Stimulated activated CD4-positive, alpha-beta T cell treated with anti-CD3 and anti-CD28 coated beads, Interleukin-12 subunit alpha, Interleukin-12 subunit beta, amount 100 ng/mL, for 48 hours (primary cell): Measurements from ENCODE around the gene SF3A1.

Source experiments
- DNase-seq, 3 donors: peaks; one replicate each; pipeline ENCODE4 v3.0.0-alpha.2; 2020; ENCODE audit warnings: low read depth in 2 of 3, low spot score in 1 of 3

SF3A1 gene

DNA sequence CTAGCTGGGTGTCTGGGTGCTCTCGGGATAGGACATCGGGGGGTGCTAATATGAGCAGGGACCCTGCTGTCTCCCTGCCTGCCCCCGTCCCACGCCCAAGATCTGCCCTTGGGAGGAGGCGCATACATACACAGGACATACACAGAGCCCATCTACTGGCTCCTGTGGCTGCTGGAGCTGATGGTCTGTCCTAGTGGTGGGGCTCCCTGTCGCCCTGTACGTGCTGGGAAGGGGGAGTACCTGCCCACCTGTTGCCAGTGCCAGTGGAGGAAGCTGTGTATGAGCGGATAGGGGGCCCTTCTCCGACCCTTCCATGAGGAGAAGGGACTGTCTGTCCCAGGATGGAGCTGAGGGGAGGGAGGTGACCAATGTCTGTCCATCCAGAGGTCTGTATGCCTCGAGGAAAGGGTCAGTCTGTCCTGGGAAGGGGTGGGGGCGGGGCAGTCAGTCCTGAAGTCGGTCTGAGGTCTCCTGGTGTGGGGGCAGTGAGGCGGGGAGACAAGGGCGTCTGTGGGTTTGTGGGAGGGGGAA lies 30.9 kb downstream of the SF3A1 start:
- no peak for DNase-seq

DNA sequence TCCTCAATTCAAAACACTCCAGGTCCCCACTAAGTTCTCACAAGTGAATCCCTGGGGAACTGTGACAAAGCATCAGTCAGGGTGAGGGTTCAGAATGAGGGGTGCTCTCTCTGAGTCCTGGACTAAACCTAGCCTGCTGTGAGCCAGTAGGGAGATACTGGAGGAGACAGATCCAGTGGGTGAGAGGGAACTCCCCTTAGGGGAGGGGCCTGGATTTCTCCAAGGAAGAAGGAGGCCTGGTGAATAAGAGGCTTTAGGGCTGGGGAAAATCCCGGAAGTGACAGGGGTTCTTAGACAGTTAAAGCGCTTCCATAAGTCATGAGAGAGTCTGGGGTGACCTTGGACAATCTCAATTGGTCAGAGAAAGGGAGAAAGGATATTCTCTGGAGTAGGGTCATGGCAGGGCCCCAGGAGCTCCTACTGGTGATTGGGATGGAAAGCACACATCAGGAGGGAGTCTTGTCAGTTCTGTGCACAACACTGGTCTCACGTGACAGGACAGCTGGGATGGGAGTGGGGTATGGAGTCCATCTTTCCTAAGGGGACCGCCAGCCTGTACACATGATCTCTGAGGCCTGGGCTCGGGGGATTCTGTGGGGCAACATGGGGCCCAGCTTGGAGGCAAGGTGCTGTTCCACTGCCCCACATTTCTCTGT lies 31.5 kb downstream of the SF3A1 start:
- DNase-seq = no peak

DNA sequence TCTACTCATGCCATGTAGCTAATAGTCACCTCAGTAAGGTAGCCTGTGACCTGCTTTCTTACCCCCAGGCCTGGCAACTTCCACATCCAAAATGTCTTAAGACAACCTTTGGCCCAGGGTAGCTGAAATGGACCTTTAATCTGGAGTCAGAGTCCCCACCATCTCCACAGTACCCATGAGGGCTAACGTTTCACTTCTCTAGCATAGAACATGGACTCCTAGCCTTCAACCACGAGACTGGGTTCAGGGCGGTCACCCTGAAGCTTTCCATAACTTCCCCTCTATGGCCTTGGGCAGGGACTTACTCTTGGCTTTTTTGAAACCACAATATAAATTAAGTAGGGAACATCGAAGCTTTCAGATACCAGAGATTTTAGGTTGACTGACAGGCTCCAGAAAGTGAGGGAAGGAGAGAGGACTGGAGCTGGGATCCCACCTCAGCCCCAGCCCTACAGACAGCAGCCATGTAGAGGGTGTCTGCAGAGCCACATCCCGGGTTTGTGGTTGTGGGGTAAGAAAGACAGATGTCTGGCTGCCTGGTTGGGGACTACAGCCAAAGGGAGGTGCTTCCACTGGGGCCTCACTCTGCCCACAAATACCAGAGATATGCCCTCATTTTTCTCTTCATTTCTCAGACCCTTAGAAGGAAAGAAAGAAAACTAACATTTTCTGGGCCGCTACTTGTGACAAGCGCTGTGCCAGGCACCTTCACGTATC lies 32.5 kb downstream of the SF3A1 start:
- DNase-seq = no peak

DNA sequence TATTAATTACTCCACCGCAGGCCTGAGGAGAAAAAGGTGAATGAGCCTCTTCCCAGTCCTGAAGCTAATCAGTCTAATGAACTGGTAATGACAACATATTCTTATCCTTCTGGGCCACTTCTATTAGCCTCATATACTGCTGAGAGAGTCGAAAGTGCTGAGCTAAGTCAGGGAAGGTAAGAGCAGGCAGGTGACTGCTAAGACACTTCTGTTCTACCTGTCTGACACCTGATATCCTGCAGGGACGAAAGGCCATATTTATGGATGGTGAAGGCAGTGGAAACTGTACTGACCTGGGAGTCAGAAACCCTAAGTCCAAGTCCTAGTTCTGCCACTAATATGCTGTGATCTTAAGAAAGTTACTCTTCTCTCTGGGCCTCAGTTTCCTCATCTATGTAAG lies 33.4 kb downstream of the SF3A1 start:
- DNase-seq = no peak

DNA sequence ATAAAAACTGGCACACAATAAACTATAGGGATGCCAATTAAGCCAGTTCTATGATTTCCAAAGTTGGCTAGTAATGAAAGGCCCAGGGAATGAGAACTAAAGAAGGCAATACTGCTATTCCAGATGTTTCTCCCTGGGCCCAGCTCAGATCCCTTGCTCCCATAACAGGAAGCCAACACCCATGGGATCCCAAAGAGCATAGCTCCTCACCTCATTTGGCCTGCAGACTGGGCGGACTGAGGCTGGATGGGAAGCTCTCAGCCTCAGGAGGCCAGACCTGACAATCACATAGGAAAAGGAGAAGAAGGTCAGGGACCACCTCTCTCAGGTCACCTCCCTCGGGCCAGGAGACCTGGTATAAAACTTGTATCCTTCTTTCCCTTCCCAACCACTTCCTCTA lies 35.2 kb downstream of the SF3A1 start:
- DNase-seq = no peak

DNA sequence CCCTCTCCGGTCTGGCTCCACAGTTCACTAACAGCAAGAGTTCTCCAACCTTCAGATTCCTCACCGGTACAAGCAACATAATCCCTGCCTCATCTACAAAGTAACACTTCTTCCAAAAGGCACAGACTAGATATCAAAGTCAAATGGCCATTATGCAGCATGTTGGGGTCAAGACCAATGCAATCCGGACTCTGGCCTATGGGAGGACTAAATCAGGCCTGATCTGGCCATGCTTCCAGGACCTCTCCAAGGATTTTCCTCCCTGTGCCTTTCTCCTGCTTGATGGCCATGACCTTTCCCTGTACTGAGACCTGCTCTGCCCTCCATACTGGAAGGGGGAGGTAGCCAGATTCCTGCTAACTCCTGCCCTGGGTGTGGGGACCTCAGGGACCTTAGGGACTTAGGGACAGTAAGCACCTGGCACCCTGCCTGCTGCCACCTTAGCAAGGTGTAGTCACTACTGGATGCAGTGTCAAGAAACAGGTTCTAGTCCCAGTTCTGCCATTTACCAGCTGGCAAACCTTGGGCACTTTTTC lies 36.6 kb downstream of the SF3A1 start:
- no peak for DNase-seq

DNA sequence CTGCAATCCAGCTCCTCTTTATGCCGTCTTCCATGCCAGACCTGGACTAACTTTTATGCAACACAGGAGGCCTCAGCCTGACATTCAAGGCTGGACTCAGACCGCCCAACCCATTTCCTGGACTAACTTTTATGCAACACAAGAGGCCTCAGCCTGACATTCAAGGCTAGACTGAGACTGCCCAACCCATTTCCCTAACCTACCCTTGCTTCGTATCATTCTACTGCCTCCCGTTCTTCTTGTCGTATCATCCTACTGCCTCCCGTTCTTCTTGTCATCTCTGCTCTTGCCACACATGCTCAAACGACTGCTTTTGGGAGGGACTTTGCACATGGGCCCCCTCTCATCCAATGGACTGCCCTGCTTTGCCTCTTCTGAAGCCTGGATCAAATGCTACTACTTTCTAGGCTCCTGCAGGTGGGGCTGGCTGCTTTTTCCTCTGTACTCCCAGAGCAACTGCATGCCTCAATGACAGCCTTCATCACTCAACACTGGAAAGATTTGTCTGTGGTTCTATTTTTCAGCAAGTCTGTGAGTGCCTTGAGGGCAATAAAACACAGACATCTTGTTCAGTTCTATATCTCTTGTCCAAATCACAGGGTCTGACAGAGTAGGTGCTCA lies 37.8 kb downstream of the SF3A1 start:
- DNase-seq = no peak

DNA sequence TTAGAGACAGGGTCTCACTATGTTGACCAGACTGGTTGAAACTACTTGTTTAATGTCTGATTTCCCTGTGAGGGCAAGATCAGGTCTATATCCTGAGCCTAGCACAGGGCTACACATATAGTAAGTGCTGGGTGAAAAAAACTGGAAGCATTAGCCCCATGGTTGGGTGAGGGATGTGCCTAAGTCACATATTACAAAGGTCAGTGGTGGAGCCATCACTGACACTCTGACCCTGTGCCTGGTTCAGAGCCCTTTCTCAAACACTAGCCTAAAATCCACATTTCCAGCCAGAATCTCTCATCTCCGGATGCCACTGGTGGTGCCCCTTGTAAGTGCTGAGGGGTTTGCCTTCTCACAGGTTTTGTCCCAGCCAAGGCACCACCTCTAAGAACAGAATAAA lies 38.9 kb downstream of the SF3A1 start:
- no peak for DNase-seq

DNA sequence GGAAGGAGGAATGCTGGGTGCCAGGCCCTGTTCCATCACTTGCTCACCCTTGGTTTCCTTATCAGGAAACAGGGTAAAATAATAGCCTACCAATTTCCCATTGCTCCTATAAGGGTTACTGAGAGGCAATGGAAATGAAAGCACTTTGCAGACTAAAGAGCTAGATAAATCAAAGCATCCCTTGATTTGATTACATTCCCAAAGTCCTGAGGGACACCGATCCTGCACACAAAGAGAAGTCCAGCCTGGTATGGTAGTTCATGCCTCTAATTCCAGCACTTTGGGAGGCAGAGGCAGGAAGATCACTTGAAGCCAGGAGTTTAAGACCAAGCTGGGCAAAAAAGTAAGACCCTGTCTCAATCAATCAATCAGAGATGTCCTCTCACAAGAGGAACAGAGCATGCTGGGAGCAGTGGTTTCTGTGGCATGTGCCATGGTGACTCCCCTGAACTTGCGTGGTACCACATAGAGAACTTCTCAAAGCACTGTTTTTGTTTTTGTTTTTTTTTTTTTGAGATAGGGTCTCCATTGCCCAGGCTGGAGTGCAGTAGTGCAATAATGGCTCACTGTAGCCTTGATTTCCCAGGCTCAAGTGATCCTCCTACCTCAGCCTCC lies 40.6 kb downstream of the SF3A1 start:
- DNase-seq = no peak

DNA sequence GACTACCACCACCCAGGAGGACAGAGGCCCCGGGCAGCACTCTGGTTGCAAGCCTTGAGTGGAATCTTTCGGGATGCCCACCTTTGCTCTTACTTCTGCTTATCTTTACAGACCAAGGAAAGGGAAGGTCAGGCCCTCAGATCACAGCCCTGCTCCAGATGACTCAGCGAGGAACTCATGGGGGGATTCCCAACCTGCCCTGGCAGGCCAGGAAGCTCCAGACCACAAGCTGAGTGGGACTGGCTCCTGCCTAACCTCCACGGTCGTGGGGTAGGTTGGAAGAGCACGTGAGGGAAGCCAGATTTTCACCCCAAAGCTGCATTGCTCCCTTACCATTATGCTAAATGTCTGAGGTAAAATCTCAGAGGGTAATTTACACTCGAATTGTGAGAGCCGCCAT lies 41.8 kb downstream of the SF3A1 start:
- DNase-seq = peak in 1 of 3 donors; percentile 40

DNA sequence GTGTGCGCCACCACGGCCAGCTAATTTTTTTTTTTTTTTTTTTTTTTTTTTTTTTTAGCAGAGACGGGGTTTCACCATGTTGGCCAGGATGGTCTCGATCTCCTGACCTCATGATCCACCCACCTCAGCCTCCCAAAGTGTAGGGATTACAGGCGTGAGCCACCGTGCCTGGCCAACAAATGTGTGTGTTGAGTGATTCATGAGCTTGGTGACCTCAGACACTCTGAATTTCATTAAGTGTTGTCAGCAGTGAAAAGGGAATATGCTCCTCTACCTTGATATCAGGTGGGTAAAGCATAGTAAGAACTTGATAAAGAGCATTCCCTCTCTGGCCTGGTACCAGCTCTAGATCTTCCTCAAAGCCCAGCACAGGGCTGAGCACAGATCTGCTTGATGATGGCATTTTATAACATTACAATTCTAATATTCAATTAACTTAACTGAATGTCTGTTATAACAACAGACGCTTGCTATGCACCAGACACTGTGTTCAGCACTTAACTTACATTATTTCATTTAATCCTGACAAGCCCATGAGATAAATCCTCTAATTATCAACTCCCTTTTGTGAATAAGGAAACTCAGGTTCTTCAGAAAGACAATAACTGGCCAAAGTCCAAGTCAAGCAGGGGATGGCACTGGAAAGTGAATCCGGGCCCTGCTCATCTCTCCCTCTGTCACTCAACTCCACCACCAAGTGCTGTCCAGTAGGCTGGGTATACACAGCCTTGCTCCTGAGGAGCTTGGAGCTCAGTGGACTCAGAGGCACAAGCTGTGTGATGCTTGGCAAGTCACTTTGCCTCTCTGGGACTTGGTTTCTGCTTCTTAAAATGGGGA lies 42.9 kb downstream of the SF3A1 start:
- DNase-seq = no peak

DNA sequence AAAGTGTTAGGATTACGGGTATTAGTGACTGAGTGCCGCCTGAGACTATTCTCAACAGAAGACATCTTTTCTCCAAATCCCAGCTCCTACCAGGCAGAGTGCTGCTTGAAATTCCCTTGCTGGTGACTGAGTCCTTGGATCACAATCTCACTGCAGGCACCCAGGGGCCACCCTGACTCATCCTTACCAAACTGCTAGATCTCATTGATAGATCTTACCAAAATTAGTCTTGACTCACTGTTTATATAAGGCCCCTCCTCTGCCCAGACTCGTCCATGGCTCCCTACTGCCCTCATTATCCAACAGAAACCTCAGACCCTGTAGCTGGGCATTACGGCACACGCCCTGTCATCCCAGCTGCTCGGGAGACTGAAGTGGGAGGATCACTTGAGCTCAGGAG lies 44.6 kb downstream of the SF3A1 start:
- no peak for DNase-seq

DNA sequence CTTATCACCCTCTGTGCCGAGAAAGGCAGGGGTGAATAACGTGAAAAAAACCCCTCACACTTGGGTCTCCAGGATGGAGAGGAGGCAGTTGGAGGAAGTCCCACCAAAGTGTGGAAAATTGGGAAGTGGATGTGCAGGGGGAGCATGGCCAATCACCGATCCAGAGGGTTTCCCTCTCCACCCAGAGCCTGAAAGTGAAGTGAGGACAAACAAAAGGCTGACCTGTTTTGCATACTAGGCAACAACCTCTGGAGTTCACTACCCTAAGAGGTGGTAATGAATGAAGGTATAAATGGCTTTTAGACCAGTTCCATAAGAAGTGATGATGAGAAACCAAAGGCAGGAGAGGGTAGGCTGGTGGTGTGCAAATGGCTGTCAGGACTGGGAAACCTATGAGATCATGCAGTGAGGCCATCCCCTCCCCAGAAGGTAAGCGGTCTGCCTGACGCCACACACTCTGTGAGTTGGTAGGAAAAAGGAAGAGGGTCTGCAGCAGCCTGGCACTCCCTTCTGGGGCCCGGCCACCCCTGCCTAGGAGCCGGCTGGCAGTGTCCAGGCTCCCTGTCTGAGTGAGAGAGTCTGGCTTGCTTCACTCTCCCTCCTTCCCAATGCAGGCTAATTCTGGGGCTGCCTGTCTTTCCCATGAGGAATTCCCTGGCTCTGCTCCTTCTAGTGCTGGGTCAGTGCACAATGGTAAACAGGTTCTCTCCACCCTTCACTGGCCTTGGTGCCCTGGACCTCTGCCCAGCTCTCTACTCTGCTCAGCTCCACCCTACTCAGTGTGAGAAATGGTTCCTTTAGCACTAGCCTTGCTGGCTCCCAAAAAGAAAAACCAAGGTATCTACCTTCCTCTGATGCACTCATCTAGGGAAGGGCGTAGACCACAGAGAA lies 45.6 kb downstream of the SF3A1 start:
- no peak for DNase-seq

DNA sequence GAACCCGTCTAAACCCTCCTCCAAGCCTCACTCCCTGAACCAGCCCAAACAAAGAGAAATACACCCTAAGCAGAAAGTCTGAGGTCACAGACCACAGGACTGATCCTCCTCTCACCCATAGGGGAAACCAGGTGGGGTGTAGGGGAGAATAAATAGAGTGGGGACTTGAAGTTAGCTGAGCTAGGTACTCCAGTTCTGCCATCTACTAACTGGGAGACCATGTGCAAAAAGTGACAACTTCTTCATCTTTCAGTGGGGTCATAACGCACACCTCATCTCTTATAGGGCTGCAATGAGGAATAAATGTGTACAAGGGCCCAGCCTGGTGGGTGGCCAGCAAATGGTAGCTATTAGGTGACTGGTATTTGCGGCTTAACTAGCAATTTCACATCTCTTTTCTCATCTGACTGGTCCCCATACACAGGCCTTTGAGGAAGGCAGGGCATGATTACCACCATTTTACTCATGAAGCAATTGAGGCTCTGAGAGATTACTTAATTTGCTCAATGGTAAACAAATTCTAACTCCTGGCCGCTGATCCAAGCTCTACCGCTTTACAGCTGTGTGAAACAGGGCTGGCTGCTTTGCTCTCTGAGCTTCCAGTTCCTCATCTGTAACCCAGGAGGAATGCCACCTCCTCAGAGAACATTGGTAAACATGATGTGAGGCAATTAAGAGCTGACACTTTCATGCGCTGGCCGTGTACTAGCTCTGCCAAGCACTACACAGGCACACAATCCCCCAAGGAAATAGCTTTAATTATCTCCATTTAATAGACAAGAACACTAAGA lies 46.5 kb downstream of the SF3A1 start:
- DNase-seq = no peak

DNA sequence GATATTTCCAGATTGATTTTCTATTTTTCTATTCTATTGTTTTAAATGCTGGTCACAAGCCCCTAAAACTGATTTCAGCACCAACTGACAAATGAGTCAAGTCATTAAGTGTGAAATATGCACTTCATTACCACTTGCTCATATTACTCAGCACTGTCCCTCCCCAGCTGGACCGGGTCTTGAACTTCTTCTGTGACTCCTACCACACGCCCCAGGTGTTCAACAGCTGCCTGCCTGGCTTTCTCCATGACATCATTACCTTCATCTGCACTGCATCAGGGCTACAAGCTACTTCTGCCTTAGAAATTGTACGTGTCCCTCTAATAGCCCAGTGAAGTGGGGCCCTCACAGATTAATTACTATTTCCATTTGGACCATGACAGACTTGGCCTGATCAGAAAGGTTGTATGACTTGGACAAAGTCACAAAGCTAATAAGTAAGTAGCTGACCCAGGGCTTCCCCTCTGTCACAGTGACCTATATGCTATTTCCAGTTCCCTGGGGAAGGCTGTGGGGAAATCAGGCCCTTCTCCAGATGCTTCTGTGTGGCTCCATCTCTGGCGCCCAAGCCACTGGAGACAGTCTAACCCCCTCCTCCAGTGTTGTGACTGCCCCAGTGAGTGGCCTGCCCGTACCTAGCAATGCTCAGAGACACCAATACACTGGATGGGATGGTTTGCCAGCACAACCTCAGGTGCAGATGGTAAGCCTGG lies 48.0 kb downstream of the SF3A1 start:
- no peak for DNase-seq

DNA sequence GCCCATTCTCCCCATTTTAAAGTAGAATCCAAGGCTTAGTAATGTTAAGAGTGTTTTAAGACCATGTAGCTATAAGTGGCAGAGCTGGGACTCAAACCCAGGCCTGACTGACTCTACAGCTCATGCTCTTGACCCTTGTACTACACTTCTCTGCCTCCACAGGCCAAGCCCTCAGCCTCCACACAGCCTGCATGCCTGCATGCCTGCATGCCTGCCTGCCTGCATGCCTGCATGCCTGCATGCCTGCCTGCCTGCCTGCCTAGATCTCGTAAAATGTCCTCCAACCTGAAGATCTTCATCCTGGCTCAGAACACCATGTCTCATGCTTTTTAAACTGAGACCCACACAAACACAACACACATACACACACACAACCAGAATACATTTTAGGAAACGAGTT lies 48.6 kb downstream of the SF3A1 start:
- no peak for DNase-seq

DNA sequence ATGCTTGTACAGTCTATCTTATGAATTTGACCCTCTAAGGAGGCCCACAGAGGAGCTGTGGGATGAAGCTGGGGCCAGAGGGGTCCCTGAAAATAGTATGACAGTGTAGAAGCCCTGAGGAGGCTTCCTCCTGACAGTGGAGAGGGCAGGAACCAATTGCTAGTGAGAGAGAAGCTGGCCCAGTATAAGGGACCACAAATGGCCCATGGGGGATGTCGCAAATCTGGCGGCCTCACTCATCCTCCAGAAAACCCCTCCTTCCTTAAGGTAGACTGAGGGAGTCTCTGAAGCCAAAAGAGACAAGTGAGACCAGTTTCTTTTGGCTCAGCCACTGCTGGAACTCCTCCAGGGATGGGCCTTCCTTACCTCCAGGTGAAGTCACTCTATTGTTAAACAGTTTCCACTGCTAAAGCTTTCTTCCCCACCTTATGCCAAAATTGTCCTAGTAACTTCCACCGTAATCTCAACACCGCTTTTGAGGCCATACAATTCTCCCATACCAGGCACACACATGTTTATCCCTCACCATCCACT lies 49.6 kb downstream of the SF3A1 start:
- DNase-seq = no peak

DNA sequence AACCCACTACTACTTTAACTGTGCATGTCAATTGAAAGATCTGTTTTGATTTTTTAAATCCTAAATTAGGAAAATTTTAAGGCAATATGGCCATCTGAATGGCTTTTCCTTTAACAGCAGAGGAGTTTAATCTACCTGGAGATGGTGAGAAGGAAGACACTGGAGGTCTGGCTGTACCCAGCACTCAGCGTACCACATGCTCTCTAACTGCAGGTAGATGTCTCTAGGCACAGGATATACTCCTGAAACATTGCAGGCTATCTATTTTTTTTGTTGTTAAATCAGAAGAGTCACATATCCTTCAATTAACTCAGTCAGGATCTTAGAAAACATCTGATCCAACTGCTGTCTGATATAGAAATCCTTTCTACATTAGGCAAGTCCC lies 50.1 kb downstream of the SF3A1 start:
- no peak for DNase-seq
